Kidney (tissue), 14 donors: Measurements from ENCODE around the gene TRAPPC11. TPM values are rescaled to one million over a fixed set of nuclear protein-coding genes. Genes with fewer than 3 reads are reported as not detected.

Source experiments
- DNase-seq, 5 donors: peaks; one replicate each; pipeline ENCODE4 v3.0.0-alpha.2; 2013 to 2020
- FAIRE-seq: peaks from 2 replicates; lab custom pipeline; 2012; peaks lifted over from hg19 to GRCh38; lab: Jason Lieb, UNC
- H3K27ac ChIP-seq, 2 donors: one replicate each; pipeline ENCODE4 v1.7.0; 2013; ENCODE audit warnings: low read depth in 2 of 2, low read length in 2 of 2, inconsistent platforms in 1 of 2
- H3K27me3 ChIP-seq: one replicate; pipeline ENCODE4 v1.7.1; 2013; ENCODE audit warnings: low read length, inconsistent platforms; ENCODE audit not compliant: control insufficient read depth, insufficient read depth
- H3K36me3 ChIP-seq, 3 donors: one replicate each; pipeline versions ENCODE4 v1.7.0 to v1.7.1; 2013; ENCODE audit warnings: low read length in 3 of 3, control low read depth in 1 of 3, inconsistent platforms in 1 of 3; ENCODE audit not compliant: insufficient read depth in 3 of 3, control insufficient read depth in 2 of 3
- H3K4me1 ChIP-seq, 3 donors: one replicate each; pipeline versions ENCODE4 v1.7.0 to v1.7.1; 2013; ENCODE audit warnings: low read length in 3 of 3, inconsistent platforms in 1 of 3, low read depth in 1 of 3; ENCODE audit not compliant: control insufficient read depth in 2 of 3, insufficient read depth in 2 of 3
- H3K4me3 ChIP-seq, 3 donors: one replicate each; pipeline versions ENCODE4 v1.7.0 to v1.8.1; 2013; ENCODE audit warnings: low read length in 3 of 3, control low read depth in 1 of 3, inconsistent platforms in 1 of 3
- H3K9ac ChIP-seq, 3 donors: one replicate each; pipeline versions ENCODE4 v1.7.0 to v1.7.1; 2013; ENCODE audit warnings: low read length in 3 of 3, control low read depth in 1 of 3, inconsistent platforms in 1 of 3
- H3K9me3 ChIP-seq, 3 donors: one replicate each; pipeline versions ENCODE4 v1.7.0 to v1.7.1; 2013; ENCODE audit warnings: low read length in 3 of 3, control low read depth in 1 of 3, inconsistent platforms in 1 of 3; ENCODE audit not compliant: control insufficient read depth in 2 of 3, insufficient read depth in 1 of 3
- intact Hi-C: fragments of 100-400 bp; cut with DNase I; formaldehyde crosslinking; loops from one replicate; pipeline ENCODE4 v1.11.1; 2022
- polyA plus RNA-seq: library from polyadenylated mRNA; stranded (reverse); fragments of 350-450 nt; fragmentation: Illumina TruSeq; extraction: RNeasy Lipid Tissue Mini Kit (QIAGEN cat#74804); gene quantifications from one replicate; pipeline ENCODE4 v1.2.3, GENCODE V29; 2014; ENCODE audit warnings: low read depth, low replicate concordance; ENCODE audit not compliant: insufficient read depth
- total RNA-seq: library from RNA; stranded (reverse); fragmentation: NEBNext Ultra II Directional; extraction: Animal tissue kit (Norgen Biotek cat#: 25700); gene quantifications from one replicate; pipeline ENCODE4 v1.2.1, GENCODE V29; 2021
- TF ChIP-seq, protein P1 (sequence below): IDR thresholded peaks from 3 replicates; pipeline ENCODE4 v1.5.1; 2012; ENCODE audit warnings: mild to moderate bottlenecking, moderate library complexity, borderline replicate concordance; ENCODE audit not compliant: insufficient read depth; ENCODE audit errors: extremely low read depth
- donor health status: control.
- donor health status: control.
- donor health status: control.
- donor health status: control.
- donor health status: control.
- donor health status: DM: yes; HTN: yes; CAD: no.
- donor health status: Normal renal cell carcinoma (clear cell type).

TRAPPC11 gene
- total and polyA plus RNA-seq, 2 donors from 2014 or later: 13.8 to 43.1 TPM

- TF ChIP-seq, protein P1, sequence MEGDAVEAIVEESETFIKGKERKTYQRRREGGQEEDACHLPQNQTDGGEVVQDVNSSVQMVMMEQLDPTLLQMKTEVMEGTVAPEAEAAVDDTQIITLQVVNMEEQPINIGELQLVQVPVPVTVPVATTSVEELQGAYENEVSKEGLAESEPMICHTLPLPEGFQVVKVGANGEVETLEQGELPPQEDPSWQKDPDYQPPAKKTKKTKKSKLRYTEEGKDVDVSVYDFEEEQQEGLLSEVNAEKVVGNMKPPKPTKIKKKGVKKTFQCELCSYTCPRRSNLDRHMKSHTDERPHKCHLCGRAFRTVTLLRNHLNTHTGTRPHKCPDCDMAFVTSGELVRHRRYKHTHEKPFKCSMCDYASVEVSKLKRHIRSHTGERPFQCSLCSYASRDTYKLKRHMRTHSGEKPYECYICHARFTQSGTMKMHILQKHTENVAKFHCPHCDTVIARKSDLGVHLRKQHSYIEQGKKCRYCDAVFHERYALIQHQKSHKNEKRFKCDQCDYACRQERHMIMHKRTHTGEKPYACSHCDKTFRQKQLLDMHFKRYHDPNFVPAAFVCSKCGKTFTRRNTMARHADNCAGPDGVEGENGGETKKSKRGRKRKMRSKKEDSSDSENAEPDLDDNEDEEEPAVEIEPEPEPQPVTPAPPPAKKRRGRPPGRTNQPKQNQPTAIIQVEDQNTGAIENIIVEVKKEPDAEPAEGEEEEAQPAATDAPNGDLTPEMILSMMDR: no peak
- H3K36me3 ChIP-seq: no peaks in the 10 kb centered on the region
- intact Hi-C loops: no loop called here
- no peaks in the 10 kb centered on the region for H3K9me3 ChIP-seq
- H3K27ac ChIP-seq: no peak overlapping the region
- no peak overlapping the region for H3K9ac ChIP-seq
- H3K4me3 ChIP-seq: no peak overlapping the region
- H3K27me3 ChIP-seq: no peaks in the 10 kb centered on the region
- H3K4me1 ChIP-seq: peaks cover 0 to 2% (median 0%) of the 10 kb centered on the region in 3 donors
- DNase-seq: no peak
- no peak for FAIRE-seq
Observed at GRCh38 chr4:183632689-183633088, 26.4 kb upstream of the TRAPPC11 start.

- no peak for FAIRE-seq
- Histone ChIP-seq H3K9ac (no peak overlapping the region), H3K27ac (no peak overlapping the region), H3K4me1 (peaks cover 0 to 2% (median 0%) of the 10 kb centered on the region in 3 donors), H3K4me3 (no peak overlapping the region), H3K27me3 (no peaks in the 10 kb centered on the region), H3K36me3 (no peaks in the 10 kb centered on the region), H3K9me3 (no peaks in the 10 kb centered on the region)
- DNase-seq: no peak
- TF ChIP-seq, protein P1: no peak
- intact Hi-C loops: no loop called here
Observed at GRCh38 chr4:183633476-183634400, 25.4 kb upstream of the TRAPPC11 start.

GRCh38 chr4:183635321-183635720, 23.8 kb upstream of the TRAPPC11 start:
- intact Hi-C loops: no loop called here
- FAIRE-seq: no peak
- Histone ChIP-seq H3K4me3 (peak overlapping the region in 2 of 3 donors; percentile 26 to 30), H3K27me3 (no peaks in the 10 kb centered on the region), H3K9me3 (no peaks in the 10 kb centered on the region), H3K9ac (peak overlapping the region in 1 of 3 donors; percentile 33), H3K4me1 (peaks cover 0 to 2% (median 0%) of the 10 kb centered on the region in 3 donors), H3K27ac (no peak overlapping the region), H3K36me3 (no peaks in the 10 kb centered on the region)
- DNase-seq: peak in 3 of 5 donors; percentile 30 to 79 (median 62)
- TF ChIP-seq, protein P1: no peak
